GM21529 (cell line): Measurements from ENCODE around the gene FER.
"Not testable (repeated sequence)": the region's sequence is repeated elsewhere in the genome, so short reads cannot be mapped to it uniquely, and the experiment has no call there.

Source experiments
- ATAC-seq: cut with Tn5 transposase; IDR thresholded peaks from one replicate; pipeline ENCODE4 v1.9.1; 2021; ENCODE audit not compliant: unreplicated experiment

Gene FER

DNA sequence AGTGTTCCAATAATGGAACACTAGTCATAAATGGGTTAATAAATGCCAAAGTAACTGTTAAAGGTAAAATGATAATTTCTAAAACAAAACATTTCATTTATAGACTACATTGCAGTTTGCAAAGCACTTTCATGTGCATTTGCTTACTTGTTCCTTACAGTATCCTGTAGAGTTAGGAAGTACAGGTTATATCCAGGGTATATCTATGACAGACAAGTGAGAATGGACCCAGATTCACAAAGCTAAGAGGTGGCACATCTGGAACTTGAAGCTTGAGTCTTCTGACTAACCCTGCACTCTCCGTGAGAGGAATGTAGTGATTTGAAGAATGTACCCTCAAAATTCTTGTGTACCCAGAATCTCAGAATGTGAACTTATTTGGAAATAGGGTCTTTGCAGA, 121.4 kb downstream of the FER start:
- ATAC-seq = no peak

DNA sequence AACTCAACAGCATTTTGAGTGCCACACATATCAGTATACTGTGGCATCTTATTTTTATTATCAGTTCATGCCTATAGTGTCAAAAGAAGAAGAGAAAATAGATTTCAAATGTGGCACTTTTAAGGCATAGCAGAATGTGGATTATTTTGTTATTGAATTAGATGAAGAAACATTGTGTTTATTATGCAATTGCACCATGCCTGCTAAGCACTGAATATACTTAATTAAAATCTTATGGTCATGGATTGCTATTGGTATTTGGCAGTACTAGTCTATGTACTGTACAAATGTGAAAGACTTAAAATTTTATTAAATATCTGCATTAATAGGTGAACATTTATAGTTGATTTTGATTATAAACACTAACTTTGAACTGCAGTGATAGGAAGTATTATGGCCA, 128.8 kb downstream of the FER start:
- no peak for ATAC-seq

DNA sequence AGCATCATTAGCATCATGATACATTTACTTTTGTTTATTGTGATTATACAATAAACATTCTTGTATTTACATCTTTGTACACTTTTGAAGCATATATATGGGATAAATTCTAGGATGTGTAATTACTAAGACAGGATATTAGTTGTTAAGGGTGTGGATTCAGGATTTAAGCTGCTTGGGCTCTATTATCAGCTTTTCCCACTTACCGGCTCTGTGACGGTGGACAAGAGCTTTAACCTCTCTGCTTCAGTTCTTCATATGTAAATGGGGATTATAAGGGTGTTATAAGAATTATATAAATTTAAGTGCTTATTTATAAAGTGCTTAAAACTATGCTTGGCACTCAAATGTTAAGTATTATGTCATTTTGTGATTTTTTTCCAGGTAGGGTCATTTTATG, 131.1 kb downstream of the FER start:
- ATAC-seq = no peak

DNA sequence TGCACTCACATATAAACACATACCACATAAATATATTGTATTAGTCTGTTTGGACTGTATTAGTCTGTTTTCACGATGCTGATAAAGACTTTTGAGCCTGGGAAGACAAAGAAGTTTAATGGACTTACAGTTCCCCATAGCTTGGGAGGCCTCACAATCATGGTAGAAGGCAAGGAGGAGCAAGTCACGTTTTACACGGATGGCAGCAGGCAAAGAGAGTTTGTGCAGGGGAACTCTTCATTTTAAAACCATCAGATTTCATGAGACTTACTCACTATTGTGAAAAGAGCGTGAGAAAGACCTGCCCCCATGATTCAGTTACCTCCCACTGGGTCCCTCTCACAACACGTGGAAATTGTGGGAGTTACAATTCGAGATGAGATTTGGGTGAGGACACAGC, 133.4 kb downstream of the FER start:
- no peak for ATAC-seq

DNA sequence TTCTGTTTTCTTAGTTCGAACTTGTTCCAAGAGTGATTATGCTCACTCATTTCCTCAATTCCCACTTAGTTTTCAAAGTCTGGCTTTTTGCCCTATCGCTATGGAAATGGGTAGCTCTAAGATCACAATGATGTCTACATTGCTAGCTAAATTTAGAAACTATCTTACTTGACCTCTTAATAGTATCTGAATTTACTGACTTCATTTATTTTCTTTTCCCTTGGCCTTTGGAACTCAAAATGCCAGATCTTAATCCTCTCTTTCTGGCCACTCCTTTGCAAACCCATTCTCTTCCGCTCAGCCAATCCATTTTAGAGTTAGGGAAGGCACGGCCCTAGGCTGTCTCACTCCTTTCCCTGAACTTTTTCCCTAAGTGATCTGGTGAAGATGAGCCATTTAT, 137.0 kb downstream of the FER start:
- no peak for ATAC-seq

DNA sequence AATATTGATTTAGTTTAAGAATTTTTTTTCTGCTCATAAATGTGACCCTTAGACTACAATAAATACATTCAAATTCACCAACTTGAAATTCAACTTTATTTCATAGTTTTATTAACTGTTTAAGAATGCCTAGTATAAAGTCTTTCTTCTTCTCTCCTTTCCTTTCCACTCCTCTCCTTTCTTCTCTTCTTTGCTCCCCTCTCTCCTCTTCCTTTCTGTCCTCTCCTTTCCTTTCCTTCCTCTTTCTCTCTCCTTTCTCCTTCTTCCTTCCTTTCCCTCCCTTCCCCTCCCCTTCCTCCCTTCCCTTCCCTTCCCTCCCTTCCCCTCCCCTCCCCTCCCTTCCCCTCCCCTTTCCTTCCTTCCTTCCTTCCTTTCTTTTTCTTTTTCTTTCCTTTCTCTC, 150.6 kb downstream of the FER start:
- no peak for ATAC-seq

DNA sequence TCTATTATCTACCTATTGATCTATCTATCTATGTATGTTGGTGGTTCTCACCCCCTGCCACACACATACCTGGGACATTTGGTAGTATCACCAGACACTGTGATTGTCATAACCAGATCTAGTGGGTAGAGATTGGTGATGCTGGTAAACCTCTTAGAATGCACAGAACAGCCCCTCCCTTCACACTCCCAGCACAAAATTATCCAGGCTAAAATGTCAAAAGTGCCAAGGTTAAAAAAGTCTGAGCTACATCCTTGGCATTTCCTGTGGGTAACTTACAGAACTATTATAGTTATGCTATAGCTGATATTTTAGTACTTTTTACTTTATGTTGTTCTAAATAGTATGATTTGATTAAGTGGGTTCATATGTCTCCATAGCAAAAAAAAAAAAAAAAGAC, 151.0 kb downstream of the FER start:
- ATAC-seq = no peak

DNA sequence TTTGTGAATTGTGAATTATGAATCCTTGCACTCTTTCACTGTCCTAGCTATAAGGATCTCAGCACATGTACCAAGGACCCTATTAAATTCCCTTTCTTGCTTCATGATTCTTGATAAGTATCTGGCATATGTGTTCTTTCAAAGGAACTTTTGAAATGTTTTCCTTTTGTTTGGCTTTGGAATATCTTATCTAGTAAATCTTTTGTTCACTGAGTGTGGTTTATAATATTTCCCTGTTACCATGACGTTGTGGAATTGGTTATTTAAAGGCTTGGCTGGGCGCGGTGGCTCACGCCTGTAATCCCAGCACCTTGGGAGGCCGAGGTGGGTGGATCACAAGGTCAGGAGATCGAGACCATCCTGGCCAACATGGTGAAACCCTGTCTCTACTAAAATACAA, 151.5 kb downstream of the FER start:
- ATAC-seq = not testable (repeated sequence)

DNA sequence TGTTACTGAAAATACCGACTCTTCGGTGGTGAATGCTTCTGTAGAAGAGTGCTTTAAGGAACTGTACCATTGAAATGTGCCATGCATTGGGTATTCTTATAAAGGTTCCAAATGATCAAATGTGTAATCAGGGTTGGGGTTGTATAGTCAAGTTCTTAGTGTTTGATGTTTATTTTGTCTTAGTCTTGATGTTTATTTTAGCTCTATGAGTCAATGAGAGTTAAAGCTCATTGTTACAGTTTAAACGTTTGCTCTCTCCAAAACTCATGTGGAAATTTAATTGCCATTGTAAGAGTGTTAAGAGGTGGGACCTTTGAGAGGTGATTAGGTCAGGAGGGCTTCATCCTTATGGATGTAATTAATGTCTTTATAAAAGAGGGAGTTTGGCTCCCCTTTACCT, 153.0 kb downstream of the FER start:
- no peak for ATAC-seq

DNA sequence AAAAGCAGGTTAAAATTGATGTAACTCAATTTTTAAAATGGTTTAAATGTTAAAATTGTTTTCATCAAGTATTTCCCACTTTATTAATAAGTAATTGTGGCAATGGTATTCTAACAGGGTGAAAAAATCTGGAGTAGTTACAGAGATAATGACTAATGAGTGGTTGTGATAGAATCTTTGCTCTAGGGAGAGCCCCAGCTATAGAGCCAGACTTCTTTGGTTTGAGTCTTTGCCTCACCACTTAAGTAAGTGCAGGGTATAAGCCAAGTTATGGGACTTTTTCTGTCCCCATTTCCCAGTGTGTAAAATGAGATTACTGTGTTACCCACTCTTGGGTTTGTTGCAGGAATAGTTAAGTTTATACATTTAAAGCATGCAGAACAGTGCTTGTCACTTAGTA, 158.1 kb downstream of the FER start:
- ATAC-seq = no peak

DNA sequence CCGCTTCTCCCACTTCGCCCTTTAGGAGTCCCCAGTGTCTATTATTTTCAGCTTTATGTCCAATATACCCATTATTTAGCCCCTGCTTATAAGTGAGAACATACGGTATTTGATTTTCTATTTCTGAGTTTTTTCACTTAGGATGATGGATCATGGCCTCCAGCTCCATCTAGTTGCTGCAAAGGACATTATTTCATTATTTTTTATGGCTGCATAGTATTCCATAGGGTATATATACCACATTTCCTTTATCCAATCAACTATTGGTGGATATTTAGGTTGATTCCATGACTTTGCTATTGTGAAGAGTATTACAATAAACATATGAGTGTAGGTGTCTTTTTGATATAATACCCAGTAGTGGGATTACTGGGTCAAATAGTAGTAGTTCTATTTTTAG, 162.9 kb downstream of the FER start:
- no peak for ATAC-seq

DNA sequence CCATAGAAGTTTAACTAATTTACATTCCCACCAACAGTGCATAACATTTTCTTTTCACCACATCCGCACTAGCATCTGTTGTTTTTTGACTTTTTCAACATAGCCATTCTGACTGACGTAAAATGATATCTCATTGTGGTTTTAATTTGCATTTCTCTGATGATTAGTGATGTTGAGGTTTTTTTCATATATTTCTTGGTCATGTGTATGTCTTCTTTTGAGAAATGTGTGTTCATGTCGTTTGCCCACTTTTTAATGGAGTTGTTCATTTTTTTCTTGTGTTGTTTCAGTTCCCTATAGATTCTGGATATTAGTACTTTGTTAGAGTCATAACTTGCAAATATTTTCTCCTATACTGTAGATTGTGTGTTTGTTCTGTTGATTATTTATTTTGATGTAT, 163.4 kb downstream of the FER start:
- peak; percentile 55 for ATAC-seq

DNA sequence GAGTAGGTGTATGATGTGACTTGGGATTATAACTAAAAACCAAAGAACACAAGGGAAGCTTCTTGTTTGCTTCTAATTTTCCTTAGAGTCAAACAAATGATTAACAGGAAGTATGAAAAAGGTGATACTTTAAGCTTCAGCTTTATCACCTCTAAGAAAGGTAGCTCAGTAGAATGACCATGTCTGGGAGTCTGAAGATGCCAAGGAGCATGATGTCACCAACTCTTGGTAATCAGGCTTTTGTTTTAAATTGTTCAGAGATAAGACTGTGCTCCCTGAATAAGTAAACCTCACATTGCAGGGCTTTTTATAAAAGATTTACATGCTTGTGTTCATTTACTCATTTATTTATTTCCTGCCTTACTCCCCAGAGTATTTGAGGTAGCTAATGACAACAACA, 169.9 kb downstream of the FER start:
- ATAC-seq = no peak

DNA sequence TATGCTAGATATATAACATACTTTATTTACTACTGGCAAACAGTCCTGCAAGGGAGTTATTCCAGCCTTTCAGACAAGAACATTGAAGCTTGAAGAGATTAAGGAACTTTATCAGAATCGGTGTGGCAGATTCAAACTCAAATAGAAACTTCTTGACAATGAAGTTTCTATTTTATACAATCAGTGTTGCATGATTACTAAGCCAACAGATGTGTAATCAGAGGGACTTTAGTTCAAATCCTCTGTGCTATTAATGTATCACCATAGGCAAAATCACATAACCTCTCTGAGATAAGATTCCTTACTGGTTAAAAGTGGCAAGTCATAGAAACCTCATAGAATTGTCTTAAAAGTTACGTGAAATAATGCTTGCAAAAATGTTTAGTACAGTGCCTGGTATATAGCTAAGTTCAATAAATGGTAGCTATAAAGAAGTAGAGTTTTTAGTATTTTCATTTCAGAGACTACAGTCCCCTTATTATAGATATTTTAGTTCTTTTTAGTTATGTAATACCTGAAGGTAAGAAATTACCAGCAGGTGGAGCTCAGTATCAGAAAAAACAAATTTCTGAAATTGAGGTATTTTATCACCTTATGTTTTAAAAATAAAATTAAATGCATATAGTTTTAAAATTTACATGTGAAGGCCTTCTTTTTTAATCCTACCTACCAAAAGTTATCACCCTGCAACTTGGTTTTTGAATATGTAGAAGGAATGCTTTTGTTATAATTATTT, 172.1 kb downstream of the FER start:
- ATAC-seq = peak; percentile 58

DNA sequence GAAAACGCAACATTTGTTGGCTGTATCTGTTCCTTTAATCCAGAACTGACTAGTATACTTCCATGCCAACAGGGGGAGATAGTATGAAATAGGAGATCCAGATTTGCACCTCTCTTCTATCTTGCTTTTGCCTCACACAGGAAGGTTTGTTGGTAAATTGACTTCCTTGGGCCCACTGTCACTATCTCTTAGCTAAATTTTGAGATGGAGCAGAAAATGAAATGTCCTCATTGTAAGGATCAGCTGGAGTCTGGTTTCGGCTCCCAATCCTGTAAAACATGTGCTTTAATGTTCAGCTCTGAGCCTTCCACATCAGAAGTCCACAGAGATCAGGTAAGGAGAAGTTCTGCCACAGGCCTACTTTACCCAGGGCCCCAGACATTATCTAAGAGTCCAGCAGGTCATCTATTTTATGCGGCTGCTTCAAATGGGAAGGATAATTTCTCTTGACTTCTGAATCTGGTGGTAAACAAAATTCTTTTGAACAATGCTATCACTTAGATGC, 176.8 kb downstream of the FER start:
- ATAC-seq = no peak

DNA sequence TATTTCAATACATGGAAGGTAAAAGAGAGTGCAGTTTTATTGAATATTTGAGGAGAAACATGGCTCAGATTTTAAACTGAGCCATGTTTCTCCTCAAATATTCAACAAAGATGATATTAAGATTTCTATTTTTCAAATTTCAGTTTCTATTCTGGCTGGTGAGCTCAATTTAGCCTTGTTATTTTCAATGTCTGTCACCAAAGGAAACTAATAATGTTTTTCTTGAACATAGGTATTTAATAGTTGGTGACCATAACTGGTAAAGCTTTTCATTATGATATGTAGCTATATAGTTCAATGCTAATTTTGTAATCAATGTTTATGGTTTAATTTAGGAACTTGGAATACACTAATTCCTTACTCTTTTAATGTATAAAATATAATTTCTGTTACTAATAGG, 177.4 kb downstream of the FER start:
- ATAC-seq = no peak

DNA sequence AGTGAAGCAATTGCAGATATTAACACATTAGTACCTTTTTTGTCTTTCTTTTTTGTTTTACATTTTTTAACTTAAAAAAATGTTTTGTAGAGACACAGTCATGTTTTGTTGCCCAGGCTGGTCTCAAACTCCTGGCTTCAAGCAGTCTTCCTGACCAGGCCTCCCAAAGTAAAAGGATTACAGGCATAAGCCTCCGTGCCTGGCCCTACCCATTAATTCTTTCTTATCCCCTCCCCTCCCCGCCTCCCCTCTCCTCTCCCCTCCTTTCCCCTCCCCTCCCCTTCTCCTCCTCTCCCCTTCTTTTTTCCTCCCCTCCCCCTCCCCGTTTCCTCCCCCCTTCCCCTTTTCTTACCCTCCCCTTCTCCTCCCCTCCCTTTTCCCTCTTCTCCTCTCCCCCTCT, 182.4 kb downstream of the FER start:
- ATAC-seq = no peak

DNA sequence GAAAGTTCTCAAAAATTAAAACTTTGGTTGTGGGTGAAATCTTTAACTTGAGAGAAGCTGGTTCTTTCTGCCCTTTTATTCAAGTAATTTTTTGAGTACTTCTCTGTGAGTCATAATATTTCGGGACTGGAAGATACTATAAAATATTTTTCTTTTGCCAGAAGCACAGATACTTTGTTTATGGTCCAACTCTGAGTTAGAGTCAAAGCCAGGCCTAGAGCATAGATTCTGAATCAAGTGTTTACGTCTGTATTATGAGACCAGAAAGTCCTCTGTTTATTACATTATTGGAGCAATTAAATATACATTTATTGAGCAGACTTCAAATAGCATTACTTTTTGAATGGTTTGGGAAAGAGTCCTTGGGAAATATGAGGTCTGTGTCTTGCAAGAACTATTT, 187.9 kb downstream of the FER start:
- no peak for ATAC-seq

DNA sequence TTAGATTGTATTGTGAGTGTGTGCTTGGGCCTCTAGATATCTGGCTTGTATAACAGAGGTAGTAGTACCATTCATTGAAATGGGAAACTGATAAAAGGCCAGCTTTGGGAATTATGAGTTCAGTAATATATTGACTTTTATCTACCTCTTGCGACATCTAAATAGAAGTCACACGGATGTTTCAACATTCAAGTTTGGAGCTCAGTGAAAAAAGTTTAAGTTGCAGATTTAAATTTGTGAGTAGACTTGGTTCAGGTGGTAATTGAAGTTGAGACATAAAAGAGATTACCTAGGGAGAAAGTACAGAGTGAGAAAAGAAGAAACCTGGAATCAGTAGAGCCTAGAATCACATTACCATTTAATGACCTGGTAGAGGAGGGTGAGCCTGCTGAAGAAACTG, 189.5 kb downstream of the FER start:
- no peak for ATAC-seq

DNA sequence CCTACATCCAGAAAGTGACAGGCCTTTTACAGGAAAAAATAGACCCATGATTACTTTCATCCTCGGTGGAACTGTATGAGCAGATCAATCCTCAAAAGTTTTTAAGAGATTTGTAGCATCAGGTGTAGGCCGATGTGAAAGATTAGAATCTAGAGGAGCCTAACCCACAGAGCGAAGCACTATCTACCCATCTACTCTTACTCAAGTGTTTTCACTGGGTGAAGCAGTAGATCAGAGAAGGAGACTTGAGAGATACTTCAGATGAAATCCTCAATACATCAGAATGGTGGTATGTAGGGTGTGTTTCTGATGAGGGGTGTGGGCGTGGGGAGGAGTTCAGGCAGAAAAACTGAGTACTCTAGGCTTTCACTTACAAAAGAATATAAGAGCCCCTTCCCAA, 192.8 kb downstream of the FER start:
- no peak for ATAC-seq

DNA sequence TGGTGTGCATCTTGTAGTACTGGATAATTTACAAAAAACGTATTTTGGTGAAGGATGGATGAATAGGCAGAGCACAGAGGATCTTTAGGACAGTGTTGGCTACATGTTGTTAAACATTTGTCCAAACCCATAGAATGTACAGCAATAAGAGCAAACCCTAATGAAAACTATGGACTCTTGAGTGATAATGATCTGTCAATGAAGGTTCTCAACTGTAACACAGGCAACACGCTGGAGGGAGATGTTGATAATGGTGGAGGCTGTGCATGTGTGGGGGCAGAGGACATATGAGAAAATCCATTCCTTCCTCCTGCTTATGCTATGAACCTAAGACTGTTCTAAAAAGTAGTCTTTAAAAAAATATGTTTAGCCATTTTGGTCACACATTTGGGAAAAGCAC, 194.0 kb downstream of the FER start:
- no peak for ATAC-seq

DNA sequence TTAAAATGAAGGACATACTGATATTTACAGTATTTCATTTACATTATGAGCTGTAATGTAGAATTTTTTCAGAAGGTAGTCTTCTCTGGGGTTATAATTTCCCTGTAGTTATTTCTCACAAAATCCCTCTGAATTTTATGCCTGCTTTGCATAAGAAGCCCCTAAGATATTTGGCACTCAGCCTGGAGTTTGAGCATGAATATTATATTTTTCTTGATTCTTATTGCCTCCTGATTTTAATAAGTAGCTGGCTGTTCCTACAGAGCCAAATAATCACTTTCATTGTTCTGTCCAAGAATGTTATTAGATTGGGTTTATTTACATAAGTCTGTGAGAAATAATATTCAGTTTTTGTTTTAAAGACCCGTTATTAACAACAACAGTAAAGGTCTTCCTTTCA, 195.0 kb downstream of the FER start:
- no peak for ATAC-seq

DNA sequence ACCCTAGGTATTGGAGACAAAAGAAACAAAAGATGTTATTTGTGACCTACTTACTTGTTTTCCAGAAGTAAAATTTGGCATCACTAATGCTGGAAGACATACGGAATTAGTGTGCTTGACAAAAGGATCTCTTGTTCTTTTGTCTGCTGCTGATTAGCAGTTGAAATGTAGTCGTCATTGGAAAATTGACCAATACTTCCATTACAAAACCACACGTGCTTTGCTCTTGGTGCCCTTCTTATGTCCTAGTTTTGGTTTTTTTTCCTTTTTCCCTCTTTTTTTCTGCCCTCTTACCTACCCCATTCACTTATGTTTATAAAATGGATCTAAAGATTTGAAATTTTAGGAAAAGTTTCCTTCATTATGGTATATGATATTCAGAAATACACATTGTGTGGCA, 197.4 kb downstream of the FER start:
- no peak for ATAC-seq
